K562 (cell line): ENCODE measurements around the gene RPL35. TPM values are rescaled to one million over a fixed set of nuclear protein-coding genes. Genes with fewer than 3 reads are reported as not detected.

ENCODE experiments used
- ARID4B ChIP-seq: sonication (generic); formaldehyde crosslinking; IDR thresholded peaks from 2 replicates; pipeline ENCODE4 v1.8.0; 2022; ENCODE audit warnings: mild to moderate bottlenecking, missing genetic modification reagents
- CBFB ChIP-seq: sonication (generic); formaldehyde crosslinking; IDR thresholded peaks from 2 replicates; pipeline ENCODE4 v1.4.0; 2020; ENCODE audit warnings: mild to moderate bottlenecking, missing genetic modification reagents
- CREM ChIP-seq: IDR thresholded peaks from 2 replicates; pipeline ENCODE4 v1.6.1; 2014; ENCODE audit warnings: antibody characterized with exemption, low read depth
- ELF4 ChIP-seq: fragments of 450-650 bp; formaldehyde crosslinking; IDR thresholded peaks from 2 replicates; pipeline ENCODE4 v1.4.0; 2022; ENCODE audit warnings: missing genetic modification characterization
- ELK3 ChIP-seq: fragments of 450-650 bp; formaldehyde crosslinking; IDR thresholded peaks from 2 replicates; pipeline ENCODE4 v1.4.0; 2020; ENCODE audit warnings: mild to moderate bottlenecking
- FOXJ3 ChIP-seq: sonication (generic); formaldehyde crosslinking; IDR thresholded peaks from 2 replicates; pipeline ENCODE4 v1.4.0; 2020; ENCODE audit warnings: mild to moderate bottlenecking, missing genetic modification reagents
- GABPB1 ChIP-seq: sonication (generic); formaldehyde crosslinking; IDR thresholded peaks from 2 replicates; pipeline ENCODE4 v1.8.0; 2022; ENCODE audit warnings: mild to moderate bottlenecking, missing genetic modification reagents
- GATAD2A ChIP-seq: fragments of 450-650 bp; IDR thresholded peaks from 2 replicates; pipeline ENCODE4 v1.6.1; 2017
- HDAC2 ChIP-seq: fragments of 450-650 bp; IDR thresholded peaks from 2 replicates; pipeline ENCODE4 v1.6.1; 2016; ENCODE audit warnings: mild to moderate bottlenecking
- L3MBTL2 ChIP-seq: fragments of 450-650 bp; IDR thresholded peaks from 2 replicates; pipeline ENCODE4 v1.6.1; 2016; ENCODE audit warnings: mild to moderate bottlenecking, moderate library complexity
- NFRKB ChIP-seq: fragments of 450-650 bp; IDR thresholded peaks from 2 replicates; pipeline ENCODE4 v1.6.1; 2016; ENCODE audit warnings: low read depth
- NONO ChIP-seq, 2 experiments: fragments of 200-400 bp in 1 of 2; fragments of 450-650 bp in 1 of 2; formaldehyde crosslinking in 1 of 2; IDR thresholded peaks; 2 replicates each; pipeline ENCODE4 v1.6.1; 2017; ENCODE audit warnings: low read depth in 2 of 2, mild to moderate bottlenecking in 2 of 2, moderate library complexity in 2 of 2, low read length in 1 of 2
- POLR2G ChIP-seq: fragments of 200-400 bp; formaldehyde crosslinking; IDR thresholded peaks from 2 replicates; pipeline ENCODE4 v1.6.1; 2017; ENCODE audit warnings: low read depth, mild to moderate bottlenecking, antibody characterized with exemption, low read length, moderate library complexity
- RBBP5 ChIP-seq: fragments of 200-600 bp; sonication (generic); IDR thresholded peaks from 2 replicates; pipeline ENCODE4 v1.6.1; 2012; ENCODE audit warnings: borderline replicate concordance, mild to moderate bottlenecking, low read length, control low read depth, inconsistent platforms; ENCODE audit not compliant: insufficient read depth, poor library complexity, severe bottlenecking
- SAFB2 ChIP-seq: fragments of 200-400 bp; formaldehyde crosslinking; IDR thresholded peaks from 2 replicates; pipeline ENCODE4 v1.6.1; 2018; ENCODE audit warnings: borderline replicate concordance, low read length, low read depth, moderate library complexity; ENCODE audit not compliant: severe bottlenecking
- SMARCA5 ChIP-seq: fragments of 450-650 bp; IDR thresholded peaks from 2 replicates; pipeline ENCODE4 v1.6.1; 2016
- SOX6 ChIP-seq: fragments of 450-650 bp; IDR thresholded peaks from 2 replicates; pipeline ENCODE4 v1.6.1; 2014; ENCODE audit warnings: mild to moderate bottlenecking
- STAG1 ChIP-seq: sonication (generic); formaldehyde crosslinking; IDR thresholded peaks from 2 replicates; pipeline ENCODE4 v1.5.0; 2020; ENCODE audit warnings: missing genetic modification reagents, borderline replicate concordance
- TFAP4 ChIP-seq: sonication (generic); formaldehyde crosslinking; IDR thresholded peaks from 2 replicates; pipeline ENCODE4 v1.8.0; 2022; ENCODE audit warnings: missing genetic modification reagents, mild to moderate bottlenecking, moderate library complexity, borderline replicate concordance
- ZBED1 ChIP-seq: IDR thresholded peaks from 2 replicates; pipeline ENCODE4 v1.6.1; 2014
- ZNF253 ChIP-seq: fragments of 250-450 bp; sonication (Bioruptor Pico); conservative IDR thresholded peaks from 2 replicates; pipeline ENCODE4 v1.6.1; 2021; ENCODE audit warnings: mild to moderate bottlenecking
- ZNF311 ChIP-seq: fragments of 250-450 bp; sonication (Bioruptor Pico); IDR thresholded peaks from 2 replicates; pipeline ENCODE4 v1.4.0; 2020; ENCODE audit warnings: mild to moderate bottlenecking, moderate library complexity
- polyA plus RNA-seq, 8 experiments: library from polyadenylated mRNA; depleted of rRNA in 4 of 8; stranded (reverse) in 5 of 8; unstranded in 3 of 8; fragments of >200 nt; fragmentation: Nextera tagmentation in 2 of 8; fragmentation: Illumina TruSeq in 1 of 8; extraction: Ambion mirVana in 2 of 8; extraction: Trizol in 1 of 8; gene quantifications; 2 replicates each; pipeline versions ENCODE4 v1.2.1 to v1.2.3, GENCODE V29; 2011 to 2014; ENCODE audit warnings: inconsistent platforms in 1 of 8, missing spikeins in 1 of 8
- total RNA-seq, 7 experiments: library from RNA; depleted of rRNA in 6 of 7; stranded (reverse); fragments of >200 nt in 6 of 7; fragmentation: Illumina TruSeq in 2 of 7; extraction: Trizol in 2 of 7; gene quantifications; 2 replicates each; pipeline versions ENCODE4 v1.2.1 to v1.2.3, GENCODE V29; 2011 to 2021; ENCODE audit warnings: low replicate concordance in 1 of 7

The RPL35 gene
- total and polyA plus RNA-seq, 9 of the 15 experiments (the other 6 are each of a cell fraction or from before 2014, with no cell fraction given) = 1,755 to 5,101 (median 3,405) TPM

GRCh38 chr9:124852829-124853531 is 8.8 kb downstream of the RPL35 start, which contains the start of gene WDR38 (continued):
- no peak for TF ChIP-seq ZNF311 (CRISPR knock-in tag)
- no peak for TF ChIP-seq ZNF253 (CRISPR knock-in tag)
- no peak for TF ChIP-seq RBBP5
- TF ChIP-seq STAG1 (CRISPR knock-in tag) = peak; percentile 97
- peak; percentile 74; the same call in 1 of the 2 replicates for TF ChIP-seq SMARCA5
- TF ChIP-seq ARID4B (CRISPR knock-in tag) = peak; percentile 88; the same call in 1 of the 2 replicates
- peak; percentile 64; the same call in 1 of the 2 replicates for TF ChIP-seq TFAP4 (CRISPR knock-in tag)
- peak; percentile 65; the same call in 1 of the 2 replicates for TF ChIP-seq POLR2G
- TF ChIP-seq NFRKB = no peak
- 0 out of 2 replicates have a peak, but pooled peaks have one; percentile 53 for TF ChIP-seq L3MBTL2
- peak; percentile 41; the same call in 1 of the 2 replicates for TF ChIP-seq SOX6
- peak in 1 of 2 experiments; percentile 57; a peak in 1 of 4 replicates for TF ChIP-seq NONO (IDR thresholded peaks at IDR 0.05; ENCODE audit: low read depth in 2 of 2, low read length in 1 of 2)
- TF ChIP-seq ELK3 (CRISPR knock-in tag) = no peak
- TF ChIP-seq ELF4 (CRISPR knock-in tag) = no peak
- no peak for TF ChIP-seq SAFB2
- 0 out of 2 replicates have a peak, but pooled peaks have one; percentile 58 for TF ChIP-seq CBFB
- peak; percentile 54; the same call in 1 of the 2 replicates for TF ChIP-seq HDAC2
- TF ChIP-seq CREM = peak; percentile 9; the same call in 1 of the 2 replicates
- TF ChIP-seq GABPB1 (CRISPR knock-in tag) = peak; percentile 87
- no peak for TF ChIP-seq ZBED1
- peak; percentile 51; the same call in 1 of the 2 replicates for TF ChIP-seq FOXJ3 (CRISPR knock-in tag)
- 0 out of 2 replicates have a peak, but pooled peaks have one; percentile 26 for TF ChIP-seq GATAD2A
